K562 (cell line): Measurements from ENCODE around the gene DUSP9. TPM values are rescaled to one million over a fixed set of nuclear protein-coding genes. Genes with fewer than 3 reads are reported as not detected.

ENCODE experiments used
- CEBPB ChIP-seq: fragments of 450-650 bp; IDR thresholded peaks from 2 replicates; pipeline ENCODE4 v1.6.1; 2016; ENCODE audit warnings: missing genetic modification characterization, missing compliant biosample characterization
- NFIC ChIP-seq: fragments of 450-650 bp; IDR thresholded peaks from 2 replicates; pipeline ENCODE4 v1.6.1; 2017; ENCODE audit warnings: mild to moderate bottlenecking, inconsistent platforms
- POLR2G ChIP-seq: fragments of 200-400 bp; formaldehyde crosslinking; IDR thresholded peaks from 2 replicates; pipeline ENCODE4 v1.6.1; 2017; ENCODE audit warnings: low read depth, mild to moderate bottlenecking, antibody characterized with exemption, low read length, moderate library complexity
- ZNF140 ChIP-seq: fragments of 250-450 bp; sonication (Bioruptor Pico); IDR thresholded peaks from 2 replicates; pipeline ENCODE4 v1.8.0; 2021; ENCODE audit warnings: moderate library complexity, mild to moderate bottlenecking, inconsistent platforms
- ZNF24 ChIP-seq: fragments of 450-650 bp; IDR thresholded peaks from 2 replicates; pipeline ENCODE4 v1.6.1; 2016
- polyA plus RNA-seq, 8 experiments: library from polyadenylated mRNA; depleted of rRNA in 4 of 8; stranded (reverse) in 5 of 8; unstranded in 3 of 8; fragments of >200 nt; fragmentation: Nextera tagmentation in 2 of 8; fragmentation: Illumina TruSeq in 1 of 8; extraction: Ambion mirVana in 2 of 8; extraction: Trizol in 1 of 8; gene quantifications; 2 replicates each; pipeline versions ENCODE4 v1.2.1 to v1.2.3, GENCODE V29; 2011 to 2014; ENCODE audit warnings: inconsistent platforms in 1 of 8, missing spikeins in 1 of 8
- total RNA-seq, 7 experiments: library from RNA; depleted of rRNA in 6 of 7; stranded (reverse); fragments of >200 nt in 6 of 7; fragmentation: Illumina TruSeq in 2 of 7; extraction: Trizol in 2 of 7; gene quantifications; 2 replicates each; pipeline versions ENCODE4 v1.2.1 to v1.2.3, GENCODE V29; 2011 to 2021; ENCODE audit warnings: low replicate concordance in 1 of 7
- TF ChIP-seq, protein P1 (sequence below): fragments of 200-800 bp; sonication (Bioruptor generic); IDR thresholded peaks from 2 replicates; pipeline ENCODE4 v1.6.1; 2017; ENCODE audit warnings: missing genetic modification characterization, missing compliant biosample characterization
- TF ChIP-seq, protein P2 (sequence below), 2 experiments: IDR thresholded peaks; 2 replicates each; pipeline ENCODE4 v1.6.1; 2011; ENCODE audit warnings: borderline replicate concordance in 1 of 2, control low read depth in 1 of 2, low read depth in 1 of 2, low read length in 1 of 2, mild to moderate bottlenecking in 1 of 2, mixed read lengths in 1 of 2, moderate library complexity in 1 of 2; ENCODE audit not compliant: insufficient read depth in 1 of 2, insufficient read length in 1 of 2, poor library complexity in 1 of 2, severe bottlenecking in 1 of 2; ENCODE audit errors: extremely low read depth in 1 of 2
- TF ChIP-seq, protein P3 (sequence below), 2 experiments: fragments of 450-650 bp; conservative IDR thresholded peaks; 2 replicates each; pipeline ENCODE4 v1.6.1; 2017; ENCODE audit warnings: mild to moderate bottlenecking in 2 of 2, moderate library complexity in 2 of 2
- TF ChIP-seq, protein P4 (sequence below): fragments of 450-650 bp; IDR thresholded peaks from 2 replicates; pipeline ENCODE4 v1.6.1; 2016; ENCODE audit warnings: mild to moderate bottlenecking, moderate library complexity

Gene DUSP9
- total and polyA plus RNA-seq, 9 of the 15 experiments (the other 6 are each of a cell fraction or from before 2014, with no cell fraction given) = 0.11 to 14.1 (median 5.5) TPM

DNA sequence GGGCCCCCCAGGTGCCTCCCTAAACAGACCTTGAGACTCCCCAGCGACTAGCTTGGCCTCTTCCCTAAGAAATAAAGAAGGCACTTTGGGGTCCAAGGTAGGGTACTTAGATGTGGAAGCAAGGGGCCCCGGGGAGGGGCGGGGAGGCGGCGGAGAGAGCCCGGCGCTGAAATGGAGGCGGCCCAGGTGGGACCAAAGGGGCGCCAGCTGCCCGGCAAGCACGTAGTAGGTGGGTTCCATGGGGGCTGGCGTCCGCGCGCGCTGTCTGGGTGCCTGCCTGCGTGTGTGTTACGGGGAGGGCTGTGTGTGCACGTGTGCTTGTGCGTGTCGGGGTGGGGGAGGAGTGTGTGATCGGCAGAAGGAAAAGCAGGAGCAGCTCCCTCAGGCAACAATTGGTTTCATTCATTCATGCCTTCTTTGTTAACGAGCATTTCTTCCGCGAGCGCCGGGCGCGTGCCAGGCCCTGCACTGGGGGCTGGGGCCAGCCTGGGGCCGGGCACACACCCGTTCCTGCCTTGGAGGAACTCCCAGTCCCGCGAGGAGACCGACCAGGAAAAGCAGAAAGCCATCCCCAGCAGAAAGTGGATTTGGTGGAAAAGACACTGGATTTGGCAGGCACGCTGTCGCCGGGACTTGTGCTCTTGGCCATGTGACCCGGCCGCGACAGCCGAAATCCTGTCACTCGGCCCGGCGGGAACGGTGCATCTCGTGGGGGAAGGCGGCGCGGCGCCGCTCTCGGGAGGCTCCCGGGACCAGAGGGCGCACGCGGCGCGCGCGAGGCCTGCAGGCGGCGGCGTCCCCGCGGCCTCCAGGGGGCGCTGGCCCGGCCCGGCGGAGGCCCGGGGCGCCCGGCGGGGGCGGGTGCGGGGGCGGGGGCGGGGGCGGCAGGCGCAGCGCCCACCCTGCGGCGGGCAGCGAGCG, 3.3 kb upstream of the DUSP9 start (continued):
- TF ChIP-seq, protein P1, sequence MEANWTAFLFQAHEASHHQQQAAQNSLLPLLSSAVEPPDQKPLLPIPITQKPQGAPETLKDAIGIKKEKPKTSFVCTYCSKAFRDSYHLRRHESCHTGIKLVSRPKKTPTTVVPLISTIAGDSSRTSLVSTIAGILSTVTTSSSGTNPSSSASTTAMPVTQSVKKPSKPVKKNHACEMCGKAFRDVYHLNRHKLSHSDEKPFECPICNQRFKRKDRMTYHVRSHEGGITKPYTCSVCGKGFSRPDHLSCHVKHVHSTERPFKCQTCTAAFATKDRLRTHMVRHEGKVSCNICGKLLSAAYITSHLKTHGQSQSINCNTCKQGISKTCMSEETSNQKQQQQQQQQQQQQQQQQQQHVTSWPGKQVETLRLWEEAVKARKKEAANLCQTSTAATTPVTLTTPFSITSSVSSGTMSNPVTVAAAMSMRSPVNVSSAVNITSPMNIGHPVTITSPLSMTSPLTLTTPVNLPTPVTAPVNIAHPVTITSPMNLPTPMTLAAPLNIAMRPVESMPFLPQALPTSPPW (CRISPR knock-in tag) = peak; percentile 72
- TF ChIP-seq, protein P2, sequence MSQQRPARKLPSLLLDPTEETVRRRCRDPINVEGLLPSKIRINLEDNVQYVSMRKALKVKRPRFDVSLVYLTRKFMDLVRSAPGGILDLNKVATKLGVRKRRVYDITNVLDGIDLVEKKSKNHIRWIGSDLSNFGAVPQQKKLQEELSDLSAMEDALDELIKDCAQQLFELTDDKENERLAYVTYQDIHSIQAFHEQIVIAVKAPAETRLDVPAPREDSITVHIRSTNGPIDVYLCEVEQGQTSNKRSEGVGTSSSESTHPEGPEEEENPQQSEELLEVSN (IDR thresholded peaks at IDR 0.05; ENCODE audit: borderline replicate concordance in 1 of 2, extremely low read depth in 1 of 2, insufficient read depth in 1 of 2, insufficient read length in 1 of 2, low read depth in 1 of 2, low read length in 1 of 2, poor library complexity in 1 of 2, severe bottlenecking in 1 of 2) = peak; percentile 83 to 98
- no peak for TF ChIP-seq CEBPB
- TF ChIP-seq, protein P3, sequence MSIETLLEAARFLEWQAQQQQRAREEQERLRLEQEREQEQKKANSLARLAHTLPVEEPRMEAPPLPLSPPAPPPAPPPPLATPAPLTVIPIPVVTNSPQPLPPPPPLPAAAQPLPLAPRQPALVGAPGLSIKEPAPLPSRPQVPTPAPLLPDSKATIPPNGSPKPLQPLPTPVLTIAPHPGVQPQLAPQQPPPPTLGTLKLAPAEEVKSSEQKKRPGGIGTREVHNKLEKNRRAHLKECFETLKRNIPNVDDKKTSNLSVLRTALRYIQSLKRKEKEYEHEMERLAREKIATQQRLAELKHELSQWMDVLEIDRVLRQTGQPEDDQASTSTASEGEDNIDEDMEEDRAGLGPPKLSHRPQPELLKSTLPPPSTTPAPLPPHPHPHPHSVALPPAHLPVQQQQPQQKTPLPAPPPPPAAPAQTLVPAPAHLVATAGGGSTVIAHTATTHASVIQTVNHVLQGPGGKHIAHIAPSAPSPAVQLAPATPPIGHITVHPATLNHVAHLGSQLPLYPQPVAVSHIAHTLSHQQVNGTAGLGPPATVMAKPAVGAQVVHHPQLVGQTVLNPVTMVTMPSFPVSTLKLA (conservative IDR thresholded peaks at IDR 0.05) = 0 out of 4 replicates have a peak, but pooled peaks have one; percentile 17 to 21
- TF ChIP-seq, protein P4, sequence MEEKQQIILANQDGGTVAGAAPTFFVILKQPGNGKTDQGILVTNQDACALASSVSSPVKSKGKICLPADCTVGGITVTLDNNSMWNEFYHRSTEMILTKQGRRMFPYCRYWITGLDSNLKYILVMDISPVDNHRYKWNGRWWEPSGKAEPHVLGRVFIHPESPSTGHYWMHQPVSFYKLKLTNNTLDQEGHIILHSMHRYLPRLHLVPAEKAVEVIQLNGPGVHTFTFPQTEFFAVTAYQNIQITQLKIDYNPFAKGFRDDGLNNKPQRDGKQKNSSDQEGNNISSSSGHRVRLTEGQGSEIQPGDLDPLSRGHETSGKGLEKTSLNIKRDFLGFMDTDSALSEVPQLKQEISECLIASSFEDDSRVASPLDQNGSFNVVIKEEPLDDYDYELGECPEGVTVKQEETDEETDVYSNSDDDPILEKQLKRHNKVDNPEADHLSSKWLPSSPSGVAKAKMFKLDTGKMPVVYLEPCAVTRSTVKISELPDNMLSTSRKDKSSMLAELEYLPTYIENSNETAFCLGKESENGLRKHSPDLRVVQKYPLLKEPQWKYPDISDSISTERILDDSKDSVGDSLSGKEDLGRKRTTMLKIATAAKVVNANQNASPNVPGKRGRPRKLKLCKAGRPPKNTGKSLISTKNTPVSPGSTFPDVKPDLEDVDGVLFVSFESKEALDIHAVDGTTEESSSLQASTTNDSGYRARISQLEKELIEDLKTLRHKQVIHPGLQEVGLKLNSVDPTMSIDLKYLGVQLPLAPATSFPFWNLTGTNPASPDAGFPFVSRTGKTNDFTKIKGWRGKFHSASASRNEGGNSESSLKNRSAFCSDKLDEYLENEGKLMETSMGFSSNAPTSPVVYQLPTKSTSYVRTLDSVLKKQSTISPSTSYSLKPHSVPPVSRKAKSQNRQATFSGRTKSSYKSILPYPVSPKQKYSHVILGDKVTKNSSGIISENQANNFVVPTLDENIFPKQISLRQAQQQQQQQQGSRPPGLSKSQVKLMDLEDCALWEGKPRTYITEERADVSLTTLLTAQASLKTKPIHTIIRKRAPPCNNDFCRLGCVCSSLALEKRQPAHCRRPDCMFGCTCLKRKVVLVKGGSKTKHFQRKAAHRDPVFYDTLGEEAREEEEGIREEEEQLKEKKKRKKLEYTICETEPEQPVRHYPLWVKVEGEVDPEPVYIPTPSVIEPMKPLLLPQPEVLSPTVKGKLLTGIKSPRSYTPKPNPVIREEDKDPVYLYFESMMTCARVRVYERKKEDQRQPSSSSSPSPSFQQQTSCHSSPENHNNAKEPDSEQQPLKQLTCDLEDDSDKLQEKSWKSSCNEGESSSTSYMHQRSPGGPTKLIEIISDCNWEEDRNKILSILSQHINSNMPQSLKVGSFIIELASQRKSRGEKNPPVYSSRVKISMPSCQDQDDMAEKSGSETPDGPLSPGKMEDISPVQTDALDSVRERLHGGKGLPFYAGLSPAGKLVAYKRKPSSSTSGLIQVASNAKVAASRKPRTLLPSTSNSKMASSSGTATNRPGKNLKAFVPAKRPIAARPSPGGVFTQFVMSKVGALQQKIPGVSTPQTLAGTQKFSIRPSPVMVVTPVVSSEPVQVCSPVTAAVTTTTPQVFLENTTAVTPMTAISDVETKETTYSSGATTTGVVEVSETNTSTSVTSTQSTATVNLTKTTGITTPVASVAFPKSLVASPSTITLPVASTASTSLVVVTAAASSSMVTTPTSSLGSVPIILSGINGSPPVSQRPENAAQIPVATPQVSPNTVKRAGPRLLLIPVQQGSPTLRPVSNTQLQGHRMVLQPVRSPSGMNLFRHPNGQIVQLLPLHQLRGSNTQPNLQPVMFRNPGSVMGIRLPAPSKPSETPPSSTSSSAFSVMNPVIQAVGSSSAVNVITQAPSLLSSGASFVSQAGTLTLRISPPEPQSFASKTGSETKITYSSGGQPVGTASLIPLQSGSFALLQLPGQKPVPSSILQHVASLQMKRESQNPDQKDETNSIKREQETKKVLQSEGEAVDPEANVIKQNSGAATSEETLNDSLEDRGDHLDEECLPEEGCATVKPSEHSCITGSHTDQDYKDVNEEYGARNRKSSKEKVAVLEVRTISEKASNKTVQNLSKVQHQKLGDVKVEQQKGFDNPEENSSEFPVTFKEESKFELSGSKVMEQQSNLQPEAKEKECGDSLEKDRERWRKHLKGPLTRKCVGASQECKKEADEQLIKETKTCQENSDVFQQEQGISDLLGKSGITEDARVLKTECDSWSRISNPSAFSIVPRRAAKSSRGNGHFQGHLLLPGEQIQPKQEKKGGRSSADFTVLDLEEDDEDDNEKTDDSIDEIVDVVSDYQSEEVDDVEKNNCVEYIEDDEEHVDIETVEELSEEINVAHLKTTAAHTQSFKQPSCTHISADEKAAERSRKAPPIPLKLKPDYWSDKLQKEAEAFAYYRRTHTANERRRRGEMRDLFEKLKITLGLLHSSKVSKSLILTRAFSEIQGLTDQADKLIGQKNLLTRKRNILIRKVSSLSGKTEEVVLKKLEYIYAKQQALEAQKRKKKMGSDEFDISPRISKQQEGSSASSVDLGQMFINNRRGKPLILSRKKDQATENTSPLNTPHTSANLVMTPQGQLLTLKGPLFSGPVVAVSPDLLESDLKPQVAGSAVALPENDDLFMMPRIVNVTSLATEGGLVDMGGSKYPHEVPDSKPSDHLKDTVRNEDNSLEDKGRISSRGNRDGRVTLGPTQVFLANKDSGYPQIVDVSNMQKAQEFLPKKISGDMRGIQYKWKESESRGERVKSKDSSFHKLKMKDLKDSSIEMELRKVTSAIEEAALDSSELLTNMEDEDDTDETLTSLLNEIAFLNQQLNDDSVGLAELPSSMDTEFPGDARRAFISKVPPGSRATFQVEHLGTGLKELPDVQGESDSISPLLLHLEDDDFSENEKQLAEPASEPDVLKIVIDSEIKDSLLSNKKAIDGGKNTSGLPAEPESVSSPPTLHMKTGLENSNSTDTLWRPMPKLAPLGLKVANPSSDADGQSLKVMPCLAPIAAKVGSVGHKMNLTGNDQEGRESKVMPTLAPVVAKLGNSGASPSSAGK = peak; percentile 73
- TF ChIP-seq POLR2G = 0 out of 2 replicates have a peak, but pooled peaks have one; percentile 21
- TF ChIP-seq ZNF140 = no peak
- TF ChIP-seq NFIC = no peak
- TF ChIP-seq ZNF24 = peak; percentile 12; the same call in 1 of the 2 replicates
